ENCODE data around the gene EVA1A.

Gene EVA1A

GRCh38 chr2:75573145-75573878 is 12.6 kb upstream of the EVA1A start:
- Histone ChIP-seq H3K36me3 (ENCODE audit: control insufficient read depth in 5 of 5, insufficient read depth in 5 of 5, low read length in 5 of 5) (no peaks in the 10 kb centered on the region), H3K27ac (ENCODE audit: low read depth, low read length) (no peak overlapping the region), H3K4me1 (ENCODE audit: control insufficient read depth in 5 of 5, insufficient read depth in 5 of 5, low read length in 5 of 5) (peaks cover 0 to 10% (median 3%) of the 10 kb centered on the region in 5 donors)

GRCh38 chr2:75571730-75572430 is 11.1 kb upstream of the EVA1A start:
- H3K27me3 ChIP-seq (ENCODE audit: control insufficient read depth in 5 of 5, insufficient read depth in 4 of 5, low read length in 5 of 5) = no peaks in the 10 kb centered on the region

More at GRCh38 chr2:75573145-75573878, 12.6 kb upstream of the EVA1A start:
- Histone ChIP-seq H3K4me3 (ENCODE audit: low read depth in 1 of 5, low read length in 5 of 5) (no peak overlapping the region), H3K9me3 (ENCODE audit: control insufficient read depth in 5 of 5, low read length in 5 of 5) (no peaks in the 10 kb centered on the region), H3K9ac (ENCODE audit: low read length in 5 of 5) (no peak overlapping the region), H3K27me3 (ENCODE audit: control insufficient read depth in 5 of 5, insufficient read depth in 4 of 5, low read length in 5 of 5) (no peaks in the 10 kb centered on the region)

GRCh38 chr2:75570948-75571729 is 10.4 kb upstream of the EVA1A start:
- no peaks in the 10 kb centered on the region for H3K36me3 ChIP-seq (ENCODE audit: control insufficient read depth in 5 of 5, insufficient read depth in 5 of 5, low read length in 5 of 5)
- no peak overlapping the region for H3K27ac ChIP-seq (ENCODE audit: low read depth, low read length)
- H3K9me3 ChIP-seq (ENCODE audit: control insufficient read depth in 5 of 5, low read length in 5 of 5) = no peaks in the 10 kb centered on the region

More at GRCh38 chr2:75571730-75572430, 11.1 kb upstream of the EVA1A start:
- peaks cover 0 to 10% (median 3%) of the 10 kb centered on the region in 5 donors for H3K4me1 ChIP-seq (ENCODE audit: control insufficient read depth in 5 of 5, insufficient read depth in 5 of 5, low read length in 5 of 5)
- H3K9ac ChIP-seq (ENCODE audit: low read length in 5 of 5) = no peak overlapping the region
- no peak overlapping the region for H3K4me3 ChIP-seq (ENCODE audit: low read depth in 1 of 5, low read length in 5 of 5)
- no peaks in the 10 kb centered on the region for H3K9me3 ChIP-seq (ENCODE audit: control insufficient read depth in 5 of 5, low read length in 5 of 5)
- H3K27ac ChIP-seq (ENCODE audit: low read depth, low read length) = no peak overlapping the region
- H3K36me3 ChIP-seq (ENCODE audit: control insufficient read depth in 5 of 5, insufficient read depth in 5 of 5, low read length in 5 of 5) = no peaks in the 10 kb centered on the region

DNA sequence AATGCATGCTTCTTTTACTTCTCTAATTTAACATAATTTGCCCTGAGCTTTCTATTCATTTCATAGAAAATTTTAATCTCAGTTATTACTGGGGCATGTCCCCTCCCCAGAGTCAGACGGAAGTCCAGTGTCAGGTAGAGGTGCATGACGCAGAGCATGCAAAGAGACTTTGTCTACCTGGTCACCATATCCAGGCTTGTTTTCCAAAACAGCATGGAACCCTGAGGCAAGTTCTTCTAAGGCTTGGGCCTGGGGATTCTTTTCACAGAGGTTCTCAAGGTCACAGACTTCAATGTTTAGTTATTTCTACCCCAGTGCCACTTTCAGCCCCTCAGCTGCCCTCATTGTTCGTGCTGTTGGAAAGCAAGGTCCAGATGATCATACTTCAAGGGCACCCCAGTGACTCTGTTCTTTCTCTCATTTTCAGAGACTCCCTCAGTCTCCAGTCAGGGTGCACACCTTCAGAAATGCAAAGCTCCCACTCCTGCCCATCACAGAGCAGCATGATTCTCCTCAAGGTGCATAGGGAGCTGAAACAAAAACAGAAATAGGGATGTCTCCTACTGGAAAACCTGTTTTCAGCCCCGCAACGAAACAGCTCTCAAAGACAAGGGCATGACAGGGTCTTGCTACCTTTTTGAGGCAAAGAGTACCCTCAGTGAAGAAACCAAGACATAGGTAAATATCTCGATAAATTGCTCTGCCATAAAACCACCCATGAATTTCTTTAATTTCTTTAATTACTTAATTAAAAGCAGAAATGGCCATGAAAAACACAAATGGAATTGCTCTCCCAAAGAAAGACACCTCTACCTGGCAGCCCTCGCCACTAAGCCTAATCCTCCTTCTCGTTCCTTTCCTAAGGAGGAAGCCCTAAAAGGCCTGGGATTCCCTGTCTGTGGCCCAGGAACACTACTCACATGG is 9.5 kb upstream of the EVA1A start:
- Histone ChIP-seq H3K27ac (ENCODE audit: low read depth, low read length) (no peak overlapping the region), H3K4me3 (ENCODE audit: low read depth in 1 of 5, low read length in 5 of 5) (no peak overlapping the region), H3K36me3 (ENCODE audit: control insufficient read depth in 5 of 5, insufficient read depth in 5 of 5, low read length in 5 of 5) (no peaks in the 10 kb centered on the region), H3K9ac (ENCODE audit: low read length in 5 of 5) (no peak overlapping the region), H3K4me1 (ENCODE audit: control insufficient read depth in 5 of 5, insufficient read depth in 5 of 5, low read length in 5 of 5) (peaks cover 0 to 10% (median 3%) of the 10 kb centered on the region in 5 donors), H3K27me3 (ENCODE audit: control insufficient read depth in 5 of 5, insufficient read depth in 4 of 5, low read length in 5 of 5) (no peaks in the 10 kb centered on the region), H3K9me3 (ENCODE audit: control insufficient read depth in 5 of 5, low read length in 5 of 5) (no peaks in the 10 kb centered on the region)

More at GRCh38 chr2:75570948-75571729, 10.4 kb upstream of the EVA1A start:
- Histone ChIP-seq H3K9ac (ENCODE audit: low read length in 5 of 5) (no peak overlapping the region), H3K4me1 (ENCODE audit: control insufficient read depth in 5 of 5, insufficient read depth in 5 of 5, low read length in 5 of 5) (peaks cover 0 to 10% (median 3%) of the 10 kb centered on the region in 5 donors), H3K27me3 (ENCODE audit: control insufficient read depth in 5 of 5, insufficient read depth in 4 of 5, low read length in 5 of 5) (no peaks in the 10 kb centered on the region), H3K4me3 (ENCODE audit: low read depth in 1 of 5, low read length in 5 of 5) (no peak overlapping the region)

- H3K27me3 ChIP-seq (ENCODE audit: control insufficient read depth in 5 of 5, insufficient read depth in 4 of 5, low read length in 5 of 5) = no peaks in the 10 kb centered on the region
- H3K9ac ChIP-seq (ENCODE audit: low read length in 5 of 5) = no peak overlapping the region
- H3K9me3 ChIP-seq (ENCODE audit: control insufficient read depth in 5 of 5, low read length in 5 of 5) = no peaks in the 10 kb centered on the region
- H3K4me3 ChIP-seq (ENCODE audit: low read depth in 1 of 5, low read length in 5 of 5) = no peak overlapping the region
- H3K36me3 ChIP-seq (ENCODE audit: control insufficient read depth in 5 of 5, insufficient read depth in 5 of 5, low read length in 5 of 5) = no peaks in the 10 kb centered on the region
- no peak overlapping the region for H3K27ac ChIP-seq (ENCODE audit: low read depth, low read length)
- peaks cover 0 to 10% (median 3%) of the 10 kb centered on the region in 5 donors for H3K4me1 ChIP-seq (ENCODE audit: control insufficient read depth in 5 of 5, insufficient read depth in 5 of 5, low read length in 5 of 5)
Observed at GRCh38 chr2:75569546-75569945, 8.8 kb upstream of the EVA1A start.

- Histone ChIP-seq H3K36me3 (ENCODE audit: control insufficient read depth in 5 of 5, insufficient read depth in 5 of 5, low read length in 5 of 5) (no peaks in the 10 kb centered on the region), H3K27ac (ENCODE audit: low read depth, low read length) (no peak overlapping the region), H3K4me1 (ENCODE audit: control insufficient read depth in 5 of 5, insufficient read depth in 5 of 5, low read length in 5 of 5) (peaks cover 0 to 10% (median 3%) of the 10 kb centered on the region in 5 donors), H3K4me3 (ENCODE audit: low read depth in 1 of 5, low read length in 5 of 5) (no peak overlapping the region), H3K9me3 (ENCODE audit: control insufficient read depth in 5 of 5, low read length in 5 of 5) (no peaks in the 10 kb centered on the region), H3K27me3 (ENCODE audit: control insufficient read depth in 5 of 5, insufficient read depth in 4 of 5, low read length in 5 of 5) (no peaks in the 10 kb centered on the region), H3K9ac (ENCODE audit: low read length in 5 of 5) (no peak overlapping the region)
Observed at GRCh38 chr2:75568174-75568573, 7.4 kb upstream of the EVA1A start.

DNA sequence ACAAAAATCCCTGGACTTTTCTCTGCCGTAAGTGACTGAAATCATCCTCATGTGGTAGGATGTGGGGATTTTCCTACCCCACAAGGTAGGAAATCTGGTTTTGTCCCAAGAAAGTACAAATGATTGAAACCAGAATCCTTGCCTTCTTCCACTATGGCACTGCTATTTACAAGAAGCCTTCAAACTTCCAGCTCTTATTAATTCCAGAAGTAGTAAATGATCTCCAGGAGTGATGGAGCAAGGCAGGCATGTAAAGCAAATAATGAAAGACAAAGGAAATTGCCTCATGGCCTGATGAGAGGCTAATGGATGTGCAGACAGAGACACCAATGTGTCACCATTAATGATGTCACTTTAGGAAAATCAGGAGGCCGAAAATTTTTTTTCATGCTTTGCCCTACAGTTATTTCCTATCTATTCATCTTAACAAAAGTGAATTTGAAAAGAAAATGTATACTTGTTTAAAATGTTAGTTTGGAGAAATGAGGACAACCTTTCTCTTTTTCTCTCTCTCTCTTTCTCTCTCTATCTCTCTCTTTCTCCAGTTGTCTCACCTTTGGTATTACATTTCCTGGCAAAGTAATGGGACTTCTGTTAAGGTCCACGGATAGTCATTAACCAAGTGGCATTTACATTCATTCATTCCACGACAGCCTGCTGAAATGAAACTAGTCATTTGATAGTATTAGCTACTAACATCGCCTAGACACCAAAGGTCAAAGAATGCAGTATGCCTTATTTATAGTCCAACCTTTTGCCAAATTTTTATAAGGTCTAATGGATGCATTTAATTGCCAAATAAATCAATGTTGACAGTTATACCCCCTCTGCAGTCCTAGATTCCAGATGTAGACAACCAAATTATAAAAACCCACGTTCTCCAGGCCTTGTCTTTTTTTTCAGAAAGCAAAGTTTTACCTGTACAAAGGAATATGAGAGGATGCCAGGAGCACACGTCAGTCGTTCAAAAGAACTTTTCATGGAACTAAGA is 5.0 kb upstream of the EVA1A start:
- no peak overlapping the region for H3K27ac ChIP-seq (ENCODE audit: low read depth, low read length)
- H3K9ac ChIP-seq (ENCODE audit: low read length in 5 of 5) = no peak overlapping the region
- H3K27me3 ChIP-seq (ENCODE audit: control insufficient read depth in 5 of 5, insufficient read depth in 4 of 5, low read length in 5 of 5) = peaks cover 0 to 7% (median 3%) of the 10 kb centered on the region in 5 donors
- peaks cover 0 to 7% (median 4%) of the 10 kb centered on the region in 5 donors for H3K4me1 ChIP-seq (ENCODE audit: control insufficient read depth in 5 of 5, insufficient read depth in 5 of 5, low read length in 5 of 5)
- no peaks in the 10 kb centered on the region for H3K9me3 ChIP-seq (ENCODE audit: control insufficient read depth in 5 of 5, low read length in 5 of 5)
- no peaks in the 10 kb centered on the region for H3K36me3 ChIP-seq (ENCODE audit: control insufficient read depth in 5 of 5, insufficient read depth in 5 of 5, low read length in 5 of 5)
- H3K4me3 ChIP-seq (ENCODE audit: low read depth in 1 of 5, low read length in 5 of 5) = no peak overlapping the region

- no peak overlapping the region for H3K27ac ChIP-seq (ENCODE audit: low read depth, low read length)
- no peaks in the 10 kb centered on the region for H3K36me3 ChIP-seq (ENCODE audit: control insufficient read depth in 5 of 5, insufficient read depth in 5 of 5, low read length in 5 of 5)
- H3K4me1 ChIP-seq (ENCODE audit: control insufficient read depth in 5 of 5, insufficient read depth in 5 of 5, low read length in 5 of 5) = peaks cover 0 to 15% (median 10%) of the 10 kb centered on the region in 5 donors
- no peak overlapping the region for H3K4me3 ChIP-seq (ENCODE audit: low read depth in 1 of 5, low read length in 5 of 5)
- H3K9me3 ChIP-seq (ENCODE audit: control insufficient read depth in 5 of 5, low read length in 5 of 5) = no peaks in the 10 kb centered on the region
- peaks cover 0 to 9% (median 7%) of the 10 kb centered on the region in 5 donors for H3K27me3 ChIP-seq (ENCODE audit: control insufficient read depth in 5 of 5, insufficient read depth in 4 of 5, low read length in 5 of 5)
- no peak overlapping the region for H3K9ac ChIP-seq (ENCODE audit: low read length in 5 of 5)
Observed at GRCh38 chr2:75564713-75565359, 4.1 kb upstream of the EVA1A start.

All from subcutaneous abdominal adipose tissue (tissue), 5 donors.